GM23248 (cell line): ENCODE data around the gene CLMP. TPM values are rescaled to one million over a fixed set of nuclear protein-coding genes. Genes with fewer than 3 reads are reported as not detected.

Experiments
- DNase-seq: peaks from one replicate; pipeline ENCODE4 v3.0.0-alpha.2; 2015
- H2AFZ ChIP-seq: fragments of 200-600 bp; sonication (generic); 2 replicates; pipeline ENCODE4 v1.6.1; 2016; ENCODE audit warnings: antibody characterized with exemption
- H3F3A ChIP-seq: fragments of 200-600 bp; sonication (generic); 2 replicates; pipeline ENCODE4 v1.6.1; 2016; ENCODE audit warnings: mild to moderate bottlenecking, antibody characterized with exemption, mixed run types; ENCODE audit not compliant: insufficient read depth
- H3K27ac ChIP-seq: fragments of 200-600 bp; sonication (generic); 2 replicates; pipeline ENCODE4 v1.5.1; 2016; ENCODE audit warnings: mild to moderate bottlenecking
- H3K27me3 ChIP-seq: fragments of 200-600 bp; sonication (generic); replicated peaks from 2 replicates; pipeline ENCODE4 v1.6.1; 2016; ENCODE audit warnings: mild to moderate bottlenecking; ENCODE audit not compliant: insufficient read depth
- H3K36me3 ChIP-seq: fragments of 200-600 bp; sonication (generic); 2 replicates; pipeline ENCODE4 v1.6.1; 2016; ENCODE audit warnings: low read depth, mild to moderate bottlenecking
- H3K4me1 ChIP-seq: fragments of 200-600 bp; sonication (generic); 2 replicates; pipeline ENCODE4 v1.6.1; 2016; ENCODE audit warnings: mild to moderate bottlenecking; ENCODE audit not compliant: insufficient read depth
- H3K4me2 ChIP-seq: fragments of 200-600 bp; sonication (generic); one replicate; pipeline ENCODE4 v1.6.1; 2016; ENCODE audit warnings: mild to moderate bottlenecking; ENCODE audit not compliant: unreplicated experiment
- H3K4me3 ChIP-seq: fragments of 200-600 bp; sonication (generic); 2 replicates; pipeline ENCODE4 v1.5.1; 2016; ENCODE audit warnings: mild to moderate bottlenecking
- H3K79me2 ChIP-seq: fragments of 200-600 bp; sonication (generic); 2 replicates; pipeline ENCODE4 v1.6.1; 2016; ENCODE audit warnings: mild to moderate bottlenecking; ENCODE audit not compliant: insufficient read depth
- H3K9ac ChIP-seq: fragments of 200-600 bp; sonication (generic); 2 replicates; pipeline ENCODE4 v1.6.1; 2016; ENCODE audit warnings: mild to moderate bottlenecking
- H3K9me2 ChIP-seq: fragments of 200-600 bp; sonication (generic); 2 replicates; pipeline ENCODE4 v1.6.1; 2016; ENCODE audit warnings: mixed run types, mild to moderate bottlenecking, moderate library complexity; ENCODE audit not compliant: insufficient read depth
- H3K9me3 ChIP-seq: fragments of 200-600 bp; sonication (generic); one replicate; pipeline ENCODE4 v1.6.1; 2017; ENCODE audit warnings: low read depth
- H4K20me1 ChIP-seq: fragments of 200-600 bp; sonication (generic); 2 replicates; pipeline ENCODE4 v1.6.0; 2016; ENCODE audit not compliant: insufficient read depth
- EZH2 ChIP-seq: fragments of 200-600 bp; sonication (generic); IDR thresholded peaks from 2 replicates; pipeline ENCODE4 v1.6.1; 2018; ENCODE audit warnings: antibody characterized with exemption, mild to moderate bottlenecking; ENCODE audit not compliant: insufficient read depth, poor library complexity, severe bottlenecking
- EZH2phosphoT487 ChIP-seq: fragments of 200-600 bp; sonication (generic); IDR thresholded peaks from 2 replicates; pipeline ENCODE4 v1.6.1; 2018; ENCODE audit warnings: antibody characterized with exemption, moderate library complexity, mild to moderate bottlenecking, low read depth; ENCODE audit not compliant: insufficient read depth
- WGBS, 2 experiments: methylation state at CpG; one replicate each; pipeline ENCODE4 v1.1.6; 2015 to 2017; ENCODE audit warnings: low lambda C conversion rate in 2 of 2, low coverage in 1 of 2; ENCODE audit errors: missing lambda C conversion rate in 2 of 2; 5-methylcytosine and 5-hydroxymethylcytosine counted together
- in situ Hi-C: fragments of 300-500 bp; cut with MboI; formaldehyde crosslinking; loops from 2 replicates; pipeline ENCODE4 v1.15.0; 2020
- polyA plus RNA-seq: library from polyadenylated mRNA; unstranded; fragments of >200 nt; fragmentation: Nextera tagmentation; extraction: Ambion mirVana; gene quantifications from 2 replicates; pipeline ENCODE4 v1.2.1, GENCODE V29; 2016
- total RNA-seq: library from RNA; depleted of rRNA; stranded (reverse); fragments of >200 nt; shearing (Covaris generic); gene quantifications from 2 replicates; pipeline ENCODE4 v1.2.3, GENCODE V29; 2014

CLMP gene
- total and polyA plus RNA-seq, 2 experiments from 2014 or later = 166 to 215 TPM

DNA sequence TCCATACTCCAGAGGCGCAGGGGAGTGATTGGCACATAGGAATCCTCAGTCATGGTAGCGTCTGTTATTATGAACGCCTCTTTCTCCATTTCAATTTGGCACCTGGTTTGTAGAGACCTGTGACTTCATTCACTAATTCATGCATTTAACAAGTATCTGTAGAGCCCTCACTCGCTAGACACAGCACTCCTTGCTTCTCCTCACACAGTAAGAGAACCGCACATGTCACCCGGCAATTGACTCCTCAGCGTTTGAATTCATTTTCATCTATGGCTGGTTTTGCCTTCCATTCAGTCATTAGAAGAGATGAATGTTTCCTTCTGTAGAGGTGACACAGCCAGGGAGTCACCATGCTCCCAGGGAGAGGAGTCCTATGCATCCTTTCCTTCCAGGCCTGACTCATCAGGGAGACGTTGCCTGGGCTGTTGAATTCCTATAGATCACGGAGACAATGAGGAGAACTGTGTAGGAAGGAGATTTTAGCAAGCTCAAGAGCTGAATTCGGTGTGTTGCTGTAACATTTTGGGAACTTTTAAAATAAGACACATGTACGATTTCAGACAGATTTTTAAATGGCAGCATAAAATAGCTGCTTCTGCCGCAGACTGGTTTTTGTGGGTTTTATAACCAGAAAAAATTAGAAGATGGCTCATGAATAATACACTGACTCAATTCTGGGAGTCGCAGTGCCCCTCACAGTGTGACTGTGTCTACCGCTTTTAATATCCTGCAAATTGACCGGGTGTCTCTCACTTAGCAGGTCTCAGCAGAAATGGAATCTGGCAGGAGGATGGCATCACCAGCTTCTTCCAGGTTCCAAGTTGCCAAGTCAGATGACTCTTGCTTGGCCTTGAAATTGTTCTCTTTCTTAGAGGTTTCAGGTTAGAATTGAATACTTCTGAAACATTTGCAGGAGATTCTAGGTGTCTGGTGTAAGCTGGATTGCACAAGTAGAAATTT, 44.4 kb upstream of the CLMP start:
- in situ Hi-C loops = no loop called here
- no peaks in the 10 kb centered on the region for H4K20me1 ChIP-seq
- peaks cover 59% of the 10 kb centered on the region for H3F3A ChIP-seq
- WGBS, 2 experiments = 38% methylated on average over 15 of the region's 15 CpGs
- peaks cover 43% of the 10 kb centered on the region for H3K4me1 ChIP-seq
- H3K79me2 ChIP-seq = no peaks in the 10 kb centered on the region; the same call in 1 of the 2 replicates
- no peak for TF ChIP-seq EZH2
- TF ChIP-seq EZH2phosphoT487 = no peak
- H3K27me3 ChIP-seq = no peaks in the 10 kb centered on the region
- peak overlapping the region; percentile 81 for H3K27ac ChIP-seq
- peak overlapping the region; percentile 32 for H2AFZ ChIP-seq
- no peaks in the 10 kb centered on the region for H3K36me3 ChIP-seq
- H3K4me3 ChIP-seq = peak overlapping the region; percentile 26
- peak overlapping the region; percentile 56 for H3K4me2 ChIP-seq
- DNase-seq = peak; percentile 93
- H3K9ac ChIP-seq = peak overlapping the region; percentile 58
- no peaks in the 10 kb centered on the region for H3K9me2 ChIP-seq
- no peaks in the 10 kb centered on the region for H3K9me3 ChIP-seq

DNA sequence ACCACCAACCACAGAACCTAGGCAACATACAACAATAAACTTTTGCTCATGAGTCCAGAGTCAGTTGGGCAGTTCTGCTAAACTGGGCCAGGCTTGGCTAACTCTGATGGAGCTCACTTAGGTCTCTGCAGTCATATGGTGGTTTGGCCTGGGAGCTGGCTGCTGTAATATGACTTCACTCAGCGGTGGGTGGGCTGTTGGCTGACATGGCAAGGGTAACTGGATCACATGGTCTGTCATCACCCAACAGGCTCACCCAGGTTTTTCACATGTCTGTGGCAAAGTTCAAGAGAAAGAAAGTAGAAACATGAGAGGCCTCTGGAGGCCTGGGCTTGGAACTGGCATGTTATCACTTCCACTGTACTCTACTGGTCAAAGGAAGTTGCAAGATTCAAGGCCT, 43.2 kb upstream of the CLMP start:
- H3K4me3 ChIP-seq = no peak overlapping the region
- peaks cover 47% of the 10 kb centered on the region for H3K4me1 ChIP-seq
- no peak overlapping the region for H3K4me2 ChIP-seq
- no peaks in the 10 kb centered on the region for H3K9me3 ChIP-seq
- H3K79me2 ChIP-seq = no peaks in the 10 kb centered on the region; the same call in 1 of the 2 replicates
- H3K9ac ChIP-seq = peak overlapping the region; percentile 61
- DNase-seq = peak; percentile 90
- no peaks in the 10 kb centered on the region for H3K27me3 ChIP-seq
- no peak overlapping the region for H2AFZ ChIP-seq
- no peaks in the 10 kb centered on the region for H3K36me3 ChIP-seq
- no peaks in the 10 kb centered on the region for H4K20me1 ChIP-seq
- TF ChIP-seq EZH2phosphoT487 = no peak
- no peak for TF ChIP-seq EZH2
- peaks cover 59% of the 10 kb centered on the region for H3F3A ChIP-seq
- peak overlapping the region; percentile 81 for H3K27ac ChIP-seq
- H3K9me2 ChIP-seq = no peaks in the 10 kb centered on the region
- 5 to 6% methylated on average over 1 of the region's 1 CpG for WGBS, 2 experiments
- in situ Hi-C loops = no loop called here

DNA sequence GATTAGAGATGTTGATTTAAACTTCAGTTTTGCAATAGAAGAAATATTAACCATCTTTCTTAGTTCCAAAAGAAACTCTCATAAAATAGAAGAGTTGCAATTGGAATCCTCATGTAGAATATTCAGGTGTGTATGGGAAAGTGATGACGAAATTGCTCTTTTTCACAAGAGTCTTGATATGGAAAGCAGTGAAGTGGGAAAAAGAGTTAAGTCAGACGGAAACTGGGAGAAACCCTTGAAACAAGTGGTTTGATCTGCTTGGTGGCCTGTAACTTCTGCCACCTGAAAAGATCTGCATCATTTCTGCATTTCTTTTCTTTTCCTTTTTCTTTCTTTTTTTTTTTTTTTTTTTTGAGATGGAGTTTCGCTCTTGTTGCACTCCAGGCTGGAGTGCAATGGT, 41.8 kb upstream of the CLMP start:
- DNase-seq = no peak
- Histone ChIP-seq H3K4me2 (no peak overlapping the region), H3K36me3 (no peaks in the 10 kb centered on the region), H3K27me3 (no peaks in the 10 kb centered on the region), H3K79me2 (no peaks in the 10 kb centered on the region; the same call in 1 of the 2 replicates), H2AFZ (no peak overlapping the region), H4K20me1 (no peaks in the 10 kb centered on the region), H3K27ac (no peak overlapping the region), H3K9me2 (no peaks in the 10 kb centered on the region), H3K4me1 (peaks cover 54% of the 10 kb centered on the region), H3K9me3 (no peaks in the 10 kb centered on the region), H3K4me3 (no peak overlapping the region), H3F3A (peaks cover 69% of the 10 kb centered on the region), H3K9ac (no peak overlapping the region)
- WGBS, 2 experiments = 86 to 96% methylated on average over 2 to 3 of the region's 3 CpGs
- TF ChIP-seq EZH2 (no peak), EZH2phosphoT487 (no peak)
- in situ Hi-C loops = no loop called here

DNA sequence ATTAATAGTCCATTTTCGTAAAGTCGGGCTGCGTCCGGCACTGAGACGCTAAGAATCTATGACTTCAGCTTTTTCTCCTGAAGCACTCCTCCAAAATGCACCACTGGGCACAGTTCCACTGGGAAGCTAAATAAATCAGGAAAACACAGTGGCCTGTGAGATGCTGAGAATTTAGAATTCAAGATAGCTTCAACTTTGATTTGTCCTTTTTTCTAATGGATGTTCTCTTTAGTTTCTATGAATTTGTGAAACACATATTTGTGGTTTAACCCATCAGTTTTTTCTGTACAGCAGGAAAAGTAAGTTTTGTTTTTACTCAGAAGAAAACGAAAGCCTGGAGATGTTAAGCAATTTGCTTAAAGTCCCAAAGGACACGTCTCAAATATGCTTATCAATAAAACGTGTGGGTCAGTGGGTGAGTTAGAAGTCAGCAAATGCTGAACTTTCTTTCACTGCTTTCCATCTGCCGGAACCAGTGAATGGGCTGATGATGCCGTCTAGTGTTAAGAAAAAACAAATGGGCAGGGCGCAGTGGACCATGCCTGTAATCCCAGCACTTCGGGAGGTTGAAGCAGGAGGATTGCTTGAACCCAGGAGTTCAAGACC, 40.7 kb upstream of the CLMP start:
- Histone ChIP-seq H4K20me1 (no peaks in the 10 kb centered on the region), H3K27me3 (no peaks in the 10 kb centered on the region), H3K27ac (peak overlapping the region; percentile 65), H3K4me3 (peak overlapping the region; percentile 36), H2AFZ (peak overlapping the region; percentile 62), H3F3A (peaks cover 71% of the 10 kb centered on the region), H3K79me2 (no peaks in the 10 kb centered on the region; the same call in 1 of the 2 replicates), H3K4me2 (peak overlapping the region; percentile 33), H3K4me1 (peaks cover 54% of the 10 kb centered on the region), H3K9me3 (no peaks in the 10 kb centered on the region), H3K36me3 (no peaks in the 10 kb centered on the region), H3K9ac (peak overlapping the region; percentile 56), H3K9me2 (no peaks in the 10 kb centered on the region)
- WGBS, 2 experiments = 46 to 48% methylated on average over 12 of the region's 12 CpGs
- DNase-seq = peak; percentile 65
- no peak for TF ChIP-seq EZH2phosphoT487
- TF ChIP-seq EZH2 = no peak
- in situ Hi-C loops = no loop called here
